GM12872 (cell line): ENCODE results near the gene YJEFN3.
A peak's percentile ranks its signal among the peaks of the same experiment; 100 is the strongest.

ENCODE experiments used
- TF ChIP-seq, protein P1 (sequence below): IDR thresholded peaks from 3 replicates; pipeline ENCODE4 v1.5.1; 2011; ENCODE audit warnings: low read depth, mild to moderate bottlenecking, low read length, moderate library complexity; ENCODE audit not compliant: insufficient read depth

The YJEFN3 gene

DNA sequence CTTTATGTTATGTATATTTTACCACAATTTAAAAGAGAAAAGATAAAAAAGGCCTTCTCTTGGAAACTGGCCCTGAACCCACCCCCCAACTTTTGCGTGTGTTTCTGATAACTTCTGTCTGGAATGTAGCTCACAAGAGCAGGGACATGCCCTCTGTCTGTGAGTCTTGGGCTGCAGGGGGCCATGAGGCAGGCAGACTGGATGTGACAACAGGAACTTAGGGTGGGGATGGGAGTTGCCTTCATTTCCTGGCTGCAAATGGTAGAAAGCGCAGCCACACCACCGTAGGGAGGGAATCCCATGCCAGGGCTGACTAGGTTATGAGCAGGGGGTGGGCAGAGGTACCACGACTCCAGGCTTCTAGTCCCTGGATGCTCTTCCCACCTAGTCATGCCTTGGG, 31.2 kb downstream of the YJEFN3 start:
- TF ChIP-seq, protein P1, sequence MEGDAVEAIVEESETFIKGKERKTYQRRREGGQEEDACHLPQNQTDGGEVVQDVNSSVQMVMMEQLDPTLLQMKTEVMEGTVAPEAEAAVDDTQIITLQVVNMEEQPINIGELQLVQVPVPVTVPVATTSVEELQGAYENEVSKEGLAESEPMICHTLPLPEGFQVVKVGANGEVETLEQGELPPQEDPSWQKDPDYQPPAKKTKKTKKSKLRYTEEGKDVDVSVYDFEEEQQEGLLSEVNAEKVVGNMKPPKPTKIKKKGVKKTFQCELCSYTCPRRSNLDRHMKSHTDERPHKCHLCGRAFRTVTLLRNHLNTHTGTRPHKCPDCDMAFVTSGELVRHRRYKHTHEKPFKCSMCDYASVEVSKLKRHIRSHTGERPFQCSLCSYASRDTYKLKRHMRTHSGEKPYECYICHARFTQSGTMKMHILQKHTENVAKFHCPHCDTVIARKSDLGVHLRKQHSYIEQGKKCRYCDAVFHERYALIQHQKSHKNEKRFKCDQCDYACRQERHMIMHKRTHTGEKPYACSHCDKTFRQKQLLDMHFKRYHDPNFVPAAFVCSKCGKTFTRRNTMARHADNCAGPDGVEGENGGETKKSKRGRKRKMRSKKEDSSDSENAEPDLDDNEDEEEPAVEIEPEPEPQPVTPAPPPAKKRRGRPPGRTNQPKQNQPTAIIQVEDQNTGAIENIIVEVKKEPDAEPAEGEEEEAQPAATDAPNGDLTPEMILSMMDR: no peak

DNA sequence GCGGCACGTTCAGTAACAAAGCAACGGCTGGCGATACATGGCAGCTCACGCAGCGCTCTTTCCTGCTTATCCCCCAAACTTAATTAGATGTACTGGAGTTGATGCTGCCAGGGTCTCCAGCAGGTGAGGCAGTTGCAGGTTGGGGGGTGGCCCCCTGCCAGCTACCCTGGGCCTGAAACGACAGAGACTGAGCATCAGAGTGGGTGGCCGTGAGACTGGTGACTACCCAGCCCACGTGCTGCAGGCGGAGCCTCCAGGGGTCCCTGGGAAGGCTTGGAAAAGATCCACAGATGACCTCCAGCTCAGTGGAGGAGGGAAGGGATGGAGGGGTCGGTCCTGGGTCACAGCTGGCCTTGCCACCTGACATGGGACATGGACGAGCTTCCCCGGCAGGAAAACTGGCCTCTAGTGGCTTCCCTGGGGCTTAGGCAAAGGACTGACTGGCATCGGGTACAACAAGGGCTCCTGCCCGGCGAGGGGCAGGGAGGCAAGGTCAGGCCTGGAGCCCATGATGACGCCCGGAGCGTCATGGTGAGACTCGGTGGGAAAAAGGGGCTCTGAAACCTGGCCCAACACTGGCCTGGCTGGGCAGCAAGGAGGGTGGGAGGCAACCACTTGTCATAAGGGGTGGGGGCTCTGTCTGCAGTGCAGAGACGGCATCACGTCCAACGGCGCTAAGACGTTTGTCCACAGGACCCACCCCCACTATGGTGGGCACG, 33.4 kb downstream of the YJEFN3 start:
- TF ChIP-seq, protein P1: no peak

DNA sequence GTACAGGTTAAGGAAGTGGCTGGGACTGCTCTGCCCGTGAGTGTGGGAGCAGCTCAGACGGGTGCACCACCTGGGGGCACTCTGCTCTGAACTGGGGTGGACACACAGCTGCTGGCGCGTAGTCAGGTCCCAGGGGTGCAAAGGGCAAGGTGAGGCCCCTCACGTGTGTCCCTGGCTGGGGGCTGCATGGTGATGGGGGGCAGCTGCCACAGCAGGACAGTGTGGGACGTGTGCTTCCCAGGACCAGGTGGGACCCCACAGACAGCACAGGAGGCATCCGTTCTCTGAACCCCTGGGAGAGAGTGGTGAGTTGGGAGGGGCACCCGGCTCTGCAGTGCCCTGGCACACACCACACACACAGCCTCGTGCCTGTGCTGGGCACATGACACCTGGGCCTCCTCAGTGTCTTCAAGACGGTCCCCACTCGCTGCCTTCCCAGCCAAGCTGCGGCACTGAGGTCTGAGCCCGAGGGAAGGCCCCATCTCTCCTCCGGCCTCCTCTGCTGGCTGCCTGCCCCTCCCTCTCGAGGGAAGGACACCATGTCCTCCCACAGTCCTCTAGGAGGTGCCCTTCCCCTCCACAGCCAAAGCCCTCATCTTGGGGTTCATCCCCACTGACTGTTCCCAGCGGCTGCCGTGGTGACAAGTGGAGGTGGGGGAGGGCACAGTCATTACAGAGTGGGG, 34.1 kb downstream of the YJEFN3 start:
- TF ChIP-seq, protein P1: 0 out of 3 replicates have a peak, but pooled peaks have one; percentile 17

DNA sequence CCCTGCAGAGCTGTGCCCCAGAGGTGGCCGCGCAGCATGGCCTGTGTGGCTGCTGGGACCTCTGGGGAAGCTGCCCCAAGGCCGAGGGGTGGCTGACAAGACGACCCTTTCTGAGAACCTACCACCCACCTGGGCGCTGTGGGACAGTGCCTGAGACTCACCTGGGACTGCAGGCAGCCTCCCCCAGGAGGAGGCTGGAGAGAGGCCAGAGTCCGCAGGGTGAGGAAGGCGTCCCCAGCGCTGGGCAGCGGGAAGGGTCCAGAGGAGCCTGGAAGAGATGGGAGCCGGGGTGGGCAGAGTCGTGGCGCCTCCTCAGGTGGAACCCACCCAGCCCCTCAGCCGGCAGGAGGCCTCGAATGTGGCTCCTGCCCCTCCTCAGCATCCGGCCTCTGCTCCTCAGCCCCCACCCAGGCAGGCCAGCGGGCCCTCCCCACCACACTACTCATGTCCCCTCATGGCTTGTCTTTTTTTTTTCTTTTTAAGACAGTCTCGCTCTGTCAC, 34.7 kb downstream of the YJEFN3 start:
- TF ChIP-seq, protein P1: no peak

DNA sequence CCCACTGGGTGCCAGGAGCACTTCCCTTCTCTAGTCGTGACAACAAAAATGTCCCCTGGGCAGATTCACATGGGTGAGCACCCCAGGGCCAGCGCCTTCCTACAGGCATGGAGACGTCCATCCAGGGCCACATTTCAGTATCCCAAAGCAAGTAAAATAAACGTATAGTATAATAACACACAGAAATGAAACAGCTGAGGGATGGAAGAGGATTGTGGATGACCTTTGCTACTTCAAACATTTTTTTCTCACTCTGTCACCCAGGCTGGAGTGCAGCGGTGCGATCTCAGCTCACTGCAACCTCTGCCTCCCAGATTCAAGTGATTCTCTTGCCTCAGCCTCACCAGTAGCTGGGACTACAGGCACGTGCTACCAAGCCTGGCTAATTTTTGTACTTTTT, 37.6 kb downstream of the YJEFN3 start:
- TF ChIP-seq, protein P1: no peak

DNA sequence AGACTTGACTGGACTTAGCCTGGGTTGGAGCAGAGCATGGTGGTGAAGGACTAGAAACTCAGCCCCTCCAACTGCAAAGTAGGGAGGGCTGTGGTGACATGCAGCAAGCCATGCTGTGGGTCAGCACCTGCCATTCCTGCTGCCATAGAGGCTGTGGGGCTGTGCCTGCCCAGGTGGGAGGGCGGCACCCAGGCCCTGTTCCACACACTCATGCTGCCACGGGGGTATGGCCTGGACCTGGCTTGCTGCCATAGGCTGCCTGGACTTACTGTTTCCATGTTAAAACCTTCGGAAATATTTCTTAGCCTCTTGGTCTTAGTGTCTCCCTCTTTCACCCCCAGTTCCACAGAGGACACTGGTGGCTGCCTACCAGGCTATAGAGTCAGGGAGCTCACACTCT, 38.7 kb downstream of the YJEFN3 start:
- TF ChIP-seq, protein P1: no peak

DNA sequence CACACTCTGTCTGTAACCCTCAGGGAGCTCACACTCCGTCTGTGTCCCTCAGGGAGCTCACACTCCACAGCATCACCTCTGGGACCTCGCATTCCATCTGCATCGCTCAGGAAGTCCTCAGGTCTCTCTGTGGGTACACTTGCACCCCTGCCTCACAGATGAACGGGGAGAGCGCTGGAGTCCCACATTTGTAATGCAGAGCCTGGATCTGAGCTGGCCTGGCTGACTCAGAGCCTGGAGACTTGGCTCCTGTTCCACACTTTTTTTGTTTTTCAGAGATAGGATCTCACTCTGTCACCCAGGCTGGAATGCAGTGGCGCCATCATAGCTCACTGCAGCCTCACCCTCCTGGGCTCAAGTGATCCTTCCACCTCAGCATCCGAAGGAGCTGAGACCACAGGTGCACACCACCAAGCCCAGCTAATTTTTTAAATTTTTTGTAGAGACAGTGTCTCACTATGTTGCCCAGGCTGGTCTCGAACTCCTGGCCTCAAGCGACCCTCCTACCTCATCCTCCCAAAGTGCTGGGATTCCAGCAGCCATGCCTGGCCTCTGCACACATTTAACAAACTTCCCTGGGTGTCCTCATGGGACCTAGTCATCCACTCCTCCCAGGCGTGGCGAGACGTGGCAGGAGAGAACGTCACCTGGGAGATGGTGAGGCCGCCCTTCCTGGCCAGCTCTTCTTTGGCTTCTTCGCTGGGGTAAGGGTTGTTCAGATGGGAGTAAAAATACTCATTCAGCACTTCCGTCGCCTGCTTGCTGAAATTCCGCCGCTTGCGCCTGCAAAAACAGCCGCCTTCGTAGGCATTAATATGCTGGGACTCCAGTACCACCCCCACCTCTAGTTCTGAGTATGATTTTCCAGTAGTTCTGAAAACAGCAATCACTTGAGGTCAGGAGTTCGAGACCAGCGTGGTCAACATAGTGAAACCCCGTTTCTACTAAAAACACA, 40.4 kb downstream of the YJEFN3 start:
- TF ChIP-seq, protein P1: no peak
